K562 (cell line): ENCODE data around the gene CD14. TPM values are rescaled to one million over a fixed set of nuclear protein-coding genes. Genes with fewer than 3 reads are reported as not detected.
A peak's percentile ranks its signal among the peaks of the same experiment; 100 is the strongest.

Experiments used
- CBFA2T2 ChIP-seq: fragments of 450-650 bp; conservative IDR thresholded peaks from 2 replicates; pipeline ENCODE4 v1.6.1; 2017; ENCODE audit warnings: mild to moderate bottlenecking
- CBFA2T3 ChIP-seq: fragments of 450-650 bp; IDR thresholded peaks from 2 replicates; pipeline ENCODE4 v1.6.1; 2017
- CBFB ChIP-seq: sonication (generic); formaldehyde crosslinking; IDR thresholded peaks from 2 replicates; pipeline ENCODE4 v1.4.0; 2020; ENCODE audit warnings: mild to moderate bottlenecking, missing genetic modification reagents
- CEBPG ChIP-seq, 3 experiments: fragments of 200-800 bp in 1 of 3; sonication (Bioruptor generic) in 1 of 3; sonication (generic) in 1 of 3; formaldehyde crosslinking in 1 of 3; IDR thresholded peaks in 2 of 3; conservative IDR thresholded peaks in 1 of 3; 2 replicates each; pipeline versions ENCODE4 v1.6.1 to v1.8.0; 2016 to 2022; ENCODE audit warnings: missing compliant biosample characterization in 2 of 3, missing genetic modification characterization in 2 of 3, mild to moderate bottlenecking in 1 of 3, missing genetic modification reagents in 1 of 3
- COPS2 ChIP-seq: fragments of 450-650 bp; conservative IDR thresholded peaks from 2 replicates; pipeline ENCODE4 v1.6.1; 2016; ENCODE audit warnings: mild to moderate bottlenecking, moderate library complexity
- EP400 ChIP-seq: fragments of 450-650 bp; IDR thresholded peaks from 2 replicates; pipeline ENCODE4 v1.6.1; 2017; ENCODE audit warnings: antibody characterized with exemption, mild to moderate bottlenecking, moderate library complexity
- GTF2A2 ChIP-seq: IDR thresholded peaks from 2 replicates; pipeline ENCODE4 v1.6.1; 2016; ENCODE audit warnings: mild to moderate bottlenecking, missing genetic modification characterization, missing compliant biosample characterization
- KLF16 ChIP-seq: IDR thresholded peaks from 2 replicates; pipeline ENCODE4 v1.6.1; 2016; ENCODE audit warnings: antibody characterized with exemption
- MAFF ChIP-seq: IDR thresholded peaks from 2 replicates; pipeline ENCODE4 v1.6.1; 2012; ENCODE audit warnings: low read length, improper control_type of control experiment
- NR0B1 ChIP-seq: fragments of 450-650 bp; IDR thresholded peaks from one replicate; pipeline ENCODE4 v1.6.1; 2018; ENCODE audit warnings: mild to moderate bottlenecking, moderate library complexity; ENCODE audit not compliant: partially characterized antibody
- RBM34 ChIP-seq: fragments of 200-400 bp; formaldehyde crosslinking; IDR thresholded peaks from 2 replicates; pipeline ENCODE4 v1.6.1; 2018; ENCODE audit warnings: low read length, borderline replicate concordance; ENCODE audit not compliant: insufficient read depth
- SMAD2 ChIP-seq: fragments of 150-350 bp; IDR thresholded peaks from 2 replicates; pipeline ENCODE4 v1.6.1; 2014; ENCODE audit warnings: low read depth, mild to moderate bottlenecking, low read length
- TAF9B ChIP-seq: fragments of 450-650 bp; IDR thresholded peaks from 2 replicates; pipeline ENCODE4 v1.6.1; 2018; ENCODE audit warnings: mild to moderate bottlenecking; ENCODE audit not compliant: partially characterized antibody
- ZNF239 ChIP-seq: fragments of 250-450 bp; sonication (Bioruptor Pico); IDR thresholded peaks from 2 replicates; pipeline ENCODE4 v1.4.0; 2020; ENCODE audit warnings: mild to moderate bottlenecking
- ZNF668 ChIP-seq: fragments of 250-450 bp; sonication (Bioruptor Pico); IDR thresholded peaks from 2 replicates; pipeline ENCODE4 v1.8.0; 2022; ENCODE audit warnings: mild to moderate bottlenecking, inconsistent platforms
- ZNF780A ChIP-seq: fragments of 250-450 bp; sonication (Bioruptor Pico); IDR thresholded peaks from 2 replicates; pipeline ENCODE4 v1.5.0; 2021; ENCODE audit warnings: mild to moderate bottlenecking
- polyA plus RNA-seq, 8 experiments: library from polyadenylated mRNA; depleted of rRNA in 4 of 8; stranded (reverse) in 5 of 8; unstranded in 3 of 8; fragments of >200 nt; fragmentation: Nextera tagmentation in 2 of 8; fragmentation: Illumina TruSeq in 1 of 8; extraction: Ambion mirVana in 2 of 8; extraction: Trizol in 1 of 8; gene quantifications; 2 replicates each; pipeline versions ENCODE4 v1.2.1 to v1.2.3, GENCODE V29; 2011 to 2014; ENCODE audit warnings: inconsistent platforms in 1 of 8, missing spikeins in 1 of 8
- total RNA-seq, 7 experiments: library from RNA; depleted of rRNA in 6 of 7; stranded (reverse); fragments of >200 nt in 6 of 7; fragmentation: Illumina TruSeq in 2 of 7; extraction: Trizol in 2 of 7; gene quantifications; 2 replicates each; pipeline versions ENCODE4 v1.2.1 to v1.2.3, GENCODE V29; 2011 to 2021; ENCODE audit warnings: low replicate concordance in 1 of 7
- TF ChIP-seq, protein P1 (sequence below): sonication (generic); formaldehyde crosslinking; IDR thresholded peaks from 2 replicates; pipeline ENCODE4 v1.8.0; 2023; ENCODE audit warnings: mild to moderate bottlenecking, missing genetic modification reagents
- TF ChIP-seq, protein P2 (sequence below), 2 experiments: IDR thresholded peaks in 1 of 2; conservative IDR thresholded peaks in 1 of 2; 2 replicates each; pipeline ENCODE4 v1.6.1; 2016; ENCODE audit warnings: low read depth in 2 of 2, mild to moderate bottlenecking in 1 of 2, missing compliant biosample characterization in 1 of 2, missing genetic modification characterization in 1 of 2, moderate library complexity in 1 of 2
- TF ChIP-seq, protein P3 (sequence below): fragments of 450-650 bp; formaldehyde crosslinking; IDR thresholded peaks from 2 replicates; pipeline ENCODE4 v1.4.0; 2022; ENCODE audit warnings: mild to moderate bottlenecking, moderate library complexity

CD14 gene
- total and polyA plus RNA-seq, 9 of the 15 experiments (the other 6 are each of a cell fraction or from before 2014, with no cell fraction given), result 0.07 to 0.47 (median 0.14) TPM; not detected in 2

- TF ChIP-seq ZNF239 (CRISPR knock-in tag), result no peak
- TF ChIP-seq EP400, result peak; percentile 88
- TF ChIP-seq TAF9B, result peak; percentile 72
- no peak for TF ChIP-seq COPS2
- TF ChIP-seq RBM34, result no peak
- no peak for TF ChIP-seq CBFA2T2
- no peak for TF ChIP-seq NR0B1
- TF ChIP-seq, protein P1, sequence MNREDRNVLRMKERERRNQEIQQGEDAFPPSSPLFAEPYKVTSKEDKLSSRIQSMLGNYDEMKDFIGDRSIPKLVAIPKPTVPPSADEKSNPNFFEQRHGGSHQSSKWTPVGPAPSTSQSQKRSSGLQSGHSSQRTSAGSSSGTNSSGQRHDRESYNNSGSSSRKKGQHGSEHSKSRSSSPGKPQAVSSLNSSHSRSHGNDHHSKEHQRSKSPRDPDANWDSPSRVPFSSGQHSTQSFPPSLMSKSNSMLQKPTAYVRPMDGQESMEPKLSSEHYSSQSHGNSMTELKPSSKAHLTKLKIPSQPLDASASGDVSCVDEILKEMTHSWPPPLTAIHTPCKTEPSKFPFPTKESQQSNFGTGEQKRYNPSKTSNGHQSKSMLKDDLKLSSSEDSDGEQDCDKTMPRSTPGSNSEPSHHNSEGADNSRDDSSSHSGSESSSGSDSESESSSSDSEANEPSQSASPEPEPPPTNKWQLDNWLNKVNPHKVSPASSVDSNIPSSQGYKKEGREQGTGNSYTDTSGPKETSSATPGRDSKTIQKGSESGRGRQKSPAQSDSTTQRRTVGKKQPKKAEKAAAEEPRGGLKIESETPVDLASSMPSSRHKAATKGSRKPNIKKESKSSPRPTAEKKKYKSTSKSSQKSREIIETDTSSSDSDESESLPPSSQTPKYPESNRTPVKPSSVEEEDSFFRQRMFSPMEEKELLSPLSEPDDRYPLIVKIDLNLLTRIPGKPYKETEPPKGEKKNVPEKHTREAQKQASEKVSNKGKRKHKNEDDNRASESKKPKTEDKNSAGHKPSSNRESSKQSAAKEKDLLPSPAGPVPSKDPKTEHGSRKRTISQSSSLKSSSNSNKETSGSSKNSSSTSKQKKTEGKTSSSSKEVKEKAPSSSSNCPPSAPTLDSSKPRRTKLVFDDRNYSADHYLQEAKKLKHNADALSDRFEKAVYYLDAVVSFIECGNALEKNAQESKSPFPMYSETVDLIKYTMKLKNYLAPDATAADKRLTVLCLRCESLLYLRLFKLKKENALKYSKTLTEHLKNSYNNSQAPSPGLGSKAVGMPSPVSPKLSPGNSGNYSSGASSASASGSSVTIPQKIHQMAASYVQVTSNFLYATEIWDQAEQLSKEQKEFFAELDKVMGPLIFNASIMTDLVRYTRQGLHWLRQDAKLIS (CRISPR knock-in tag), result no peak; the same call in 1 of the 2 replicates
- no peak for TF ChIP-seq MAFF
- TF ChIP-seq CBFA2T3, result peak; percentile 25; the same call in 1 of the 2 replicates
- TF ChIP-seq KLF16, result no peak
- no peak for TF ChIP-seq ZNF668 (CRISPR knock-in tag)
- no peak for TF ChIP-seq CEBPG (CRISPR knock-in tag; IDR thresholded peaks at IDR 0.05)
- TF ChIP-seq CEBPG (tag; conservative IDR thresholded peaks at IDR 0.05 in 1 of 2, IDR thresholded peaks at IDR 0.05 in 1 of 2), result no peak
- TF ChIP-seq, protein P2, sequence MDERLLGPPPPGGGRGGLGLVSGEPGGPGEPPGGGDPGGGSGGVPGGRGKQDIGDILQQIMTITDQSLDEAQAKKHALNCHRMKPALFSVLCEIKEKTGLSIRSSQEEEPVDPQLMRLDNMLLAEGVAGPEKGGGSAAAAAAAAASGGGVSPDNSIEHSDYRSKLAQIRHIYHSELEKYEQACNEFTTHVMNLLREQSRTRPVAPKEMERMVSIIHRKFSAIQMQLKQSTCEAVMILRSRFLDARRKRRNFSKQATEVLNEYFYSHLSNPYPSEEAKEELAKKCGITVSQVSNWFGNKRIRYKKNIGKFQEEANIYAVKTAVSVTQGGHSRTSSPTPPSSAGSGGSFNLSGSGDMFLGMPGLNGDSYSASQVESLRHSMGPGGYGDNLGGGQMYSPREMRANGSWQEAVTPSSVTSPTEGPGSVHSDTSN (CRISPR knock-in tag; IDR thresholded peaks at IDR 0.05; ENCODE audit: low read depth), result no peak
- TF ChIP-seq, protein P2 (tag; conservative IDR thresholded peaks at IDR 0.05; ENCODE audit: low read depth), result peak; percentile 51
- no peak for TF ChIP-seq SMAD2
- TF ChIP-seq GTF2A2, result no peak
- peak; percentile 90 for TF ChIP-seq CBFB (CRISPR knock-in tag)
- no peak for TF ChIP-seq ZNF780A (CRISPR knock-in tag)
- TF ChIP-seq, protein P3, sequence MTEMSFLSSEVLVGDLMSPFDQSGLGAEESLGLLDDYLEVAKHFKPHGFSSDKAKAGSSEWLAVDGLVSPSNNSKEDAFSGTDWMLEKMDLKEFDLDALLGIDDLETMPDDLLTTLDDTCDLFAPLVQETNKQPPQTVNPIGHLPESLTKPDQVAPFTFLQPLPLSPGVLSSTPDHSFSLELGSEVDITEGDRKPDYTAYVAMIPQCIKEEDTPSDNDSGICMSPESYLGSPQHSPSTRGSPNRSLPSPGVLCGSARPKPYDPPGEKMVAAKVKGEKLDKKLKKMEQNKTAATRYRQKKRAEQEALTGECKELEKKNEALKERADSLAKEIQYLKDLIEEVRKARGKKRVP, result 0 out of 2 replicates have a peak, but pooled peaks have one; percentile 8
Observed at GRCh38 chr5:140664359-140665119, 31.6 kb upstream of the CD14 start, which contains the start of gene WDR55 (continued).
